Pancreas (tissue), 10 donors: ENCODE data around the gene RTN3. TPM values are rescaled to one million over a fixed set of nuclear protein-coding genes. Genes with fewer than 3 reads are reported as not detected.

Source experiments
- ATAC-seq, 4 donors: fragments of 200-7000 bp; cut with Tn5 transposase; one replicate each; pipeline versions ENCODE4 v1.8.0 to v1.9.1; 2020; ENCODE audit warnings: mild to moderate bottlenecking in 4 of 4, moderate library complexity in 4 of 4
- DNase-seq, 6 donors: peaks; one replicate each; pipeline ENCODE4 v3.0.0-alpha.2; 2020
- FAIRE-seq: peaks from 2 replicates; lab custom pipeline; 2012; peaks lifted over from hg19 to GRCh38; lab: Jason Lieb, UNC
- H3K27ac ChIP-seq, 4 donors: fragments of 200-600 bp; sonication (generic); 1 replicate in 3 of 4; 2 replicates in 1 of 4; pipeline versions ENCODE4 v1.5.0 to v1.8.0; 2020
- H3K27me3 ChIP-seq, 4 donors: fragments of 200-600 bp; one replicate each; pipeline ENCODE4 v1.8.0; 2021
- H3K36me3 ChIP-seq, 3 donors: fragments of 200-600 bp; sonication (generic) in 1 of 3; one replicate each; pipeline versions ENCODE4 v1.5.0 to v1.8.0; 2020 to 2021
- H3K4me1 ChIP-seq, 3 donors: fragments of 200-600 bp; one replicate each; pipeline ENCODE4 v1.8.0; 2021
- H3K4me3 ChIP-seq, 4 donors: fragments of 200-600 bp; sonication (generic) in 2 of 4; one replicate each; pipeline versions ENCODE4 v1.5.0 to v1.8.0; 2020 to 2021
- H3K9me3 ChIP-seq, 4 donors: fragments of 200-600 bp; one replicate each; pipeline ENCODE4 v1.8.0; 2021
- WGBS, 2 donors: extraction: QIAGEN DNeasy Blood & Tissue Kit; methylation state at CpG; one replicate each; pipeline ENCODE4 v1.1.7; 2013; 5-methylcytosine and 5-hydroxymethylcytosine counted together
- intact Hi-C, 3 donors: fragments of 100-400 bp; cut with DNase I; formaldehyde crosslinking; loops; one replicate each; pipeline versions ENCODE4 v1.11.1 to v1.14.2; 2022
- polyA plus RNA-seq, 2 donors: library from polyadenylated mRNA; stranded (reverse); fragments of 200-250 nt; gene quantifications; one replicate each; pipeline ENCODE4 v1.2.3, GENCODE V29; 2013
- total RNA-seq, 6 donors: library from RNA; stranded (reverse); fragmentation: NEBNext Ultra II Directional in 4 of 6; extraction: Animal tissue kit (Norgen Biotek cat#: 25700) in 4 of 6; gene quantifications; one replicate each; pipeline versions ENCODE4 v1.2.1 to v1.2.4, GENCODE V29; 2021 to 2023
- TF ChIP-seq, protein P1 (sequence below), 4 donors: fragments of 200-600 bp; sonication (generic) in 3 of 4; IDR thresholded peaks; one replicate each; pipeline versions ENCODE4 v1.5.0 to v1.8.0; 2021; ENCODE audit warnings: antibody characterized with exemption in 4 of 4
- donor health status: healthy with polysubstance abuse.
- donor health status: DM: no; HTN: no; CAD: no; lungs with moderate emphysema.
- donor health status: DM: no; HTN: no; CAD: no.
- donor health status: control.
- donor health status: control.
- donor health status: Bipolar disorder and iron deficiency.
- donor health status: DM: yes; HTN: yes; CAD: no.
- donor health status: DM: no; HTN: no; CAD: no.
- donor health status: DM: no; HTN: no; CAD: no.
- donor health status: DM: yes; HTN: yes; CAD: no.

RTN3 gene
- total and polyA plus RNA-seq, 8 donors = 40.2 to 79.6 (median 63.9) TPM

DNA sequence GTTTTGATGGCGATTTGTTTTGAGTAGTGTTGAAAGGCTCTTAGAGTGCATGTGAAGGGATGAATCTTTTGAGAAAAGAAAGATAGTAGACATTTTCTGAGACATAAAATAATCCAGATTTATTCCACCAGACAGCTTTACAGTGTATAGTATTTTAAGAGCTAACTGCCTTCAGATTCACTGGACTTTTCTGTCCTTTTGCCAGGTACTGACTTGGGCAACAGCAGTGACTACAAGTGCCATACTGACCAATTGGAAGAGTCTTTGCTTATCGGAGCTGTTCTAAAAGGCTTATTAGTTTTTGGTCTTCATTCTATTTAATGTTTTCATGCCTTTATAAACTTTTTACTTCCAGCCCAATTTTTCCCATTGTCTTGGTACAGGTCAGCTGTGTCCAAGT, 32.5 kb downstream of the RTN3 start:
- Histone ChIP-seq H3K9me3 (no peaks in the 10 kb centered on the region), H3K4me1 (no peaks in the 10 kb centered on the region), H3K36me3 (no peaks in the 10 kb centered on the region), H3K27me3 (no peaks in the 10 kb centered on the region), H3K4me3 (no peak overlapping the region), H3K27ac (no peak overlapping the region)
- intact Hi-C loops = no loop called here
- DNase-seq = no peak
- WGBS, 2 donors = 92 to 93% methylated on average over 2 of the region's 2 CpGs
- TF ChIP-seq, protein P1, sequence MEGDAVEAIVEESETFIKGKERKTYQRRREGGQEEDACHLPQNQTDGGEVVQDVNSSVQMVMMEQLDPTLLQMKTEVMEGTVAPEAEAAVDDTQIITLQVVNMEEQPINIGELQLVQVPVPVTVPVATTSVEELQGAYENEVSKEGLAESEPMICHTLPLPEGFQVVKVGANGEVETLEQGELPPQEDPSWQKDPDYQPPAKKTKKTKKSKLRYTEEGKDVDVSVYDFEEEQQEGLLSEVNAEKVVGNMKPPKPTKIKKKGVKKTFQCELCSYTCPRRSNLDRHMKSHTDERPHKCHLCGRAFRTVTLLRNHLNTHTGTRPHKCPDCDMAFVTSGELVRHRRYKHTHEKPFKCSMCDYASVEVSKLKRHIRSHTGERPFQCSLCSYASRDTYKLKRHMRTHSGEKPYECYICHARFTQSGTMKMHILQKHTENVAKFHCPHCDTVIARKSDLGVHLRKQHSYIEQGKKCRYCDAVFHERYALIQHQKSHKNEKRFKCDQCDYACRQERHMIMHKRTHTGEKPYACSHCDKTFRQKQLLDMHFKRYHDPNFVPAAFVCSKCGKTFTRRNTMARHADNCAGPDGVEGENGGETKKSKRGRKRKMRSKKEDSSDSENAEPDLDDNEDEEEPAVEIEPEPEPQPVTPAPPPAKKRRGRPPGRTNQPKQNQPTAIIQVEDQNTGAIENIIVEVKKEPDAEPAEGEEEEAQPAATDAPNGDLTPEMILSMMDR (IDR thresholded peaks at IDR 0.05) = no peak
- no peak for ATAC-seq
- no peak for FAIRE-seq

DNA sequence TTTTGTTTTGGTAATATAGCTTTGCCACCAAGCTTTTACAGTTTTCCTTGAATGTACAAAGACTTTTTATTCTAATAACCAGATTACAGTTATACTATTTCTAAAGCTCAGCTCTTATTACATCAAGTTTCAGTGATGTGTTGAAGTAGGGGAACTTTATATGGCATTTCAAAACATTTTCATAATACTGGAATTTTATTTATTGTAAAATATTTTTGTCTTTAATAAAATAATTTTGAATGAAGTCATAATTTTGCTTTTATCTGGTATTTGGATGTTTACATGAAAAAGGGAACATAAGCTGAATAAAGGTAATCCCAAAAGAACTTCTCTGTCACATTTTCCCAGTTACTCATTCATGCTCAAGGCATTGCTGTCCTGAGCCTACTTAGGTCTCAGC, 34.7 kb downstream of the RTN3 start:
- FAIRE-seq = no peak
- H3K36me3 ChIP-seq = no peaks in the 10 kb centered on the region
- H3K27me3 ChIP-seq = no peaks in the 10 kb centered on the region
- TF ChIP-seq, protein P1 (IDR thresholded peaks at IDR 0.05) = no peak
- no peak overlapping the region for H3K4me3 ChIP-seq
- no peaks in the 10 kb centered on the region for H3K9me3 ChIP-seq
- H3K27ac ChIP-seq = no peak overlapping the region
- no peak for ATAC-seq
- intact Hi-C loops = no loop called here
- DNase-seq = no peak
- no peaks in the 10 kb centered on the region for H3K4me1 ChIP-seq

- DNase-seq = no peak
- FAIRE-seq = no peak
- no peaks in the 10 kb centered on the region for H3K4me1 ChIP-seq
- H3K36me3 ChIP-seq = no peaks in the 10 kb centered on the region
- H3K9me3 ChIP-seq = no peaks in the 10 kb centered on the region
- H3K27ac ChIP-seq = no peak overlapping the region
- 63 to 89% methylated on average over 1 of the region's 1 CpG for WGBS, 2 donors
- no peaks in the 10 kb centered on the region for H3K27me3 ChIP-seq
- no peak overlapping the region for H3K4me3 ChIP-seq
- TF ChIP-seq, protein P1 (IDR thresholded peaks at IDR 0.05) = no peak
- no peak for ATAC-seq
- intact Hi-C loops = no loop called here
Observed at GRCh38 chr11:63719001-63719400, 37.7 kb downstream of the RTN3 start.

DNA sequence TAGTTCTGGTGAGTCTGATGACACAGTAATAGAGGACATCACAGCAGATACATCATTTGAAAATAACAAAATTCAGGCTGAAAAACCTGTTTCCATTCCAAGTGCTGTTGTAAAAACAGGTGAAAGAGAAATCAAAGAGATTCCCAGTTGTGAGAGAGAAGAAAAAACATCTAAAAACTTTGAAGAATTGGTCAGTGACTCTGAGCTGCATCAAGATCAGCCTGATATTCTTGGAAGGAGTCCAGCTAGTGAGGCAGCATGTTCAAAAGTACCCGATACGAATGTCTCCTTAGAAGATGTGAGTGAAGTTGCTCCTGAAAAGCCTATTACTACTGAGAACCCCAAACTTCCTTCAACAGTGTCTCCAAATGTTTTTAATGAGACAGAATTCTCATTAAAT, 38.7 kb downstream of the RTN3 start:
- TF ChIP-seq, protein P1 (IDR thresholded peaks at IDR 0.05) = no peak
- FAIRE-seq = no peak
- 80 to 87% methylated on average over 2 of the region's 2 CpGs for WGBS, 2 donors
- no peak for DNase-seq
- intact Hi-C loops = no loop called here
- Histone ChIP-seq H3K27ac (no peak overlapping the region), H3K27me3 (no peaks in the 10 kb centered on the region), H3K9me3 (no peaks in the 10 kb centered on the region), H3K36me3 (no peaks in the 10 kb centered on the region), H3K4me1 (no peaks in the 10 kb centered on the region), H3K4me3 (no peak overlapping the region)
- ATAC-seq = no peak

- 95 to 100% methylated on average over 3 of the region's 3 CpGs for WGBS, 2 donors
- TF ChIP-seq, protein P1 (IDR thresholded peaks at IDR 0.05) = no peak
- no peak overlapping the region for H3K4me3 ChIP-seq
- DNase-seq (no peak), FAIRE-seq (no peak), ATAC-seq (no peak)
- H3K36me3 ChIP-seq = no peaks in the 10 kb centered on the region
- intact Hi-C loops = no loop called here
- H3K27ac ChIP-seq = no peak overlapping the region
- H3K27me3 ChIP-seq = no peaks in the 10 kb centered on the region
- H3K4me1 ChIP-seq = no peaks in the 10 kb centered on the region
- H3K9me3 ChIP-seq = no peaks in the 10 kb centered on the region
Observed at GRCh38 chr11:63720611-63721010, 39.3 kb downstream of the RTN3 start.
